Cortex of kidney (tissue), 1 donor: ENCODE data around the gene EVC2.
"Not testable (repeated sequence)": the region's sequence is repeated elsewhere in the genome, so short reads cannot be mapped to it uniquely, and the experiment has no call there.

Source experiments
- DNase-seq: peaks from one replicate; lab custom pipeline; 2025; lab: John Stamatoyannopoulos, UW

EVC2 gene

GRCh38 chr4:5746829-5747737 is 38.7 kb upstream of the EVC2 start:
- no peak for DNase-seq

GRCh38 chr4:5746250-5746649 is 37.9 kb upstream of the EVC2 start:
- DNase-seq, result no peak

- DNase-seq, result no peak
Measured at GRCh38 chr4:5742968-5743367, 34.6 kb upstream of the EVC2 start.

- DNase-seq, result no peak
Measured at GRCh38 chr4:5742388-5742787, 34.0 kb upstream of the EVC2 start.

GRCh38 chr4:5738061-5738460 is 29.7 kb upstream of the EVC2 start:
- no peak for DNase-seq

- DNase-seq, result no peak
Measured at GRCh38 chr4:5735463-5735862, 27.1 kb upstream of the EVC2 start.

- no peak for DNase-seq
Measured at GRCh38 chr4:5734853-5735252, 26.5 kb upstream of the EVC2 start.

GRCh38 chr4:5732158-5732557 is 23.8 kb upstream of the EVC2 start:
- DNase-seq, result no peak

- no peak for DNase-seq
Measured at GRCh38 chr4:5730993-5731990, 22.9 kb upstream of the EVC2 start.

GRCh38 chr4:5730436-5730835 is 22.1 kb upstream of the EVC2 start:
- DNase-seq, result no peak

GRCh38 chr4:5728412-5728811 is 20.1 kb upstream of the EVC2 start:
- DNase-seq, result not testable (repeated sequence)

- DNase-seq, result no peak
Measured at GRCh38 chr4:5724377-5724776, 16.0 kb upstream of the EVC2 start.

GRCh38 chr4:5722328-5722727 is 14.0 kb upstream of the EVC2 start:
- DNase-seq, result no peak

- DNase-seq, result no peak
Measured at GRCh38 chr4:5721923-5722322, 13.6 kb upstream of the EVC2 start.

GRCh38 chr4:5720980-5721379 is 12.6 kb upstream of the EVC2 start:
- no peak for DNase-seq

- no peak for DNase-seq
Measured at GRCh38 chr4:5720157-5720850, 11.9 kb upstream of the EVC2 start.

- DNase-seq, result no peak
Measured at GRCh38 chr4:5719350-5720055, 11.1 kb upstream of the EVC2 start.

GRCh38 chr4:5718411-5718810 is 10.1 kb upstream of the EVC2 start:
- DNase-seq, result no peak

- no peak for DNase-seq
Measured at GRCh38 chr4:5717449-5718158, 9.2 kb upstream of the EVC2 start.

GRCh38 chr4:5716391-5716790 is 8.0 kb upstream of the EVC2 start:
- DNase-seq, result no peak

GRCh38 chr4:5715357-5715756 is 7.0 kb upstream of the EVC2 start:
- no peak for DNase-seq
